GM12875 (cell line): ENCODE results near the gene PRAC1.

Experiments
- H3K4me3 ChIP-seq: one replicate; pipeline ENCODE4 v1.5.1; 2011; ENCODE audit warnings: low read depth, low read length, control low read depth
- CTCF ChIP-seq: IDR thresholded peaks from 2 replicates; pipeline ENCODE4 v1.5.1; 2011; ENCODE audit warnings: low read depth, mild to moderate bottlenecking, control low read depth, inconsistent platforms, low read length, moderate library complexity, borderline replicate concordance; ENCODE audit not compliant: insufficient read depth

The PRAC1 gene

GRCh38 chr17:48737330-48738043, 15.2 kb upstream of the PRAC1 start:
- no peak for TF ChIP-seq CTCF
- no peak overlapping the region for H3K4me3 ChIP-seq

- no peak overlapping the region for H3K4me3 ChIP-seq
- no peak for TF ChIP-seq CTCF
Observed at GRCh38 chr17:48735062-48735351, 12.7 kb upstream of the PRAC1 start.

- TF ChIP-seq CTCF: no peak
- no peak overlapping the region for H3K4me3 ChIP-seq
Observed at GRCh38 chr17:48734333-48735061, 12.2 kb upstream of the PRAC1 start.

- no peak for TF ChIP-seq CTCF
- H3K4me3 ChIP-seq: no peak overlapping the region
Observed at GRCh38 chr17:48733632-48734328, 11.5 kb upstream of the PRAC1 start.

GRCh38 chr17:48732688-48733629, 10.6 kb upstream of the PRAC1 start:
- no peak overlapping the region for H3K4me3 ChIP-seq
- TF ChIP-seq CTCF: no peak

GRCh38 chr17:48731355-48731754, 9.0 kb upstream of the PRAC1 start:
- TF ChIP-seq CTCF: no peak
- H3K4me3 ChIP-seq: no peak overlapping the region
